Measurements from ENCODE around the gene ZFP14.
A peak's percentile ranks its signal among the peaks of the same experiment; 100 is the strongest.

ZFP14 gene

GRCh38 chr19:36331353-36332228 is 47.4 kb downstream of the ZFP14 start (continued):
- TF ChIP-seq ZSCAN30 (tag by site-specific recombination; IDR thresholded peaks at IDR 0.05) (no peak), ZSCAN4 (tag by site-specific recombination; IDR thresholded peaks at IDR 0.05) (peak; percentile 15; the same call in 1 of the 2 replicates), ZNF324 (tag by site-specific recombination; IDR thresholded peaks at IDR 0.05) (peak; percentile 56; the same call in 1 of the 2 replicates), ZNF561 (tag by site-specific recombination; IDR thresholded peaks at IDR 0.05; ENCODE audit: borderline replicate concordance) (peak; percentile 45; the same call in 1 of the 2 replicates), ZNF600 (tag by site-specific recombination; IDR thresholded peaks at IDR 0.05) (peak; percentile 71), HOXD13 (CRISPR knock-in tag; IDR thresholded peaks at IDR 0.05; ENCODE audit: borderline replicate concordance) (no peak), CTCF (tag by site-specific recombination; IDR thresholded peaks at IDR 0.05) (peak; percentile 66), ZNF169 (tag by site-specific recombination; IDR thresholded peaks at IDR 0.05) (no peak), ZNF768 (tag by site-specific recombination; IDR thresholded peaks at IDR 0.05) (peak; percentile 49; the same call in 1 of the 2 replicates), ZNF692 (tag by site-specific recombination; IDR thresholded peaks at IDR 0.05) (0 out of 2 replicates have a peak, but pooled peaks have one; percentile 28), ZNF529 (tag by site-specific recombination; IDR thresholded peaks at IDR 0.05; ENCODE audit: insufficient replicate concordance) (peak; percentile 51), ZNF391 (tag by site-specific recombination; IDR thresholded peaks at IDR 0.05; ENCODE audit: borderline replicate concordance, low read depth) (0 out of 2 replicates have a peak, but pooled peaks have one; percentile 58), ZNF76 (tag by site-specific recombination; IDR thresholded peaks at IDR 0.05; ENCODE audit: borderline replicate concordance, low read depth) (peak; percentile 94), ZSCAN18 (tag by site-specific recombination; IDR thresholded peaks at IDR 0.05) (no peak), SCRT1 (tag by site-specific recombination; IDR thresholded peaks at IDR 0.05; ENCODE audit: borderline replicate concordance) (peak; percentile 76; the same call in 1 of the 2 replicates), ZEB2 (tag by site-specific recombination; IDR thresholded peaks at IDR 0.05) (peak; percentile 99), BCL11A (tag by site-specific recombination; IDR thresholded peaks at IDR 0.05; ENCODE audit: low read depth) (peak; percentile 87), SP2 (tag by site-specific recombination; IDR thresholded peaks at IDR 0.05) (peak; percentile 95), TRIM28 (IDR thresholded peaks at IDR 0.05; ENCODE audit: borderline replicate concordance, low read length) (peak; percentile 71; the same call in 1 of the 2 replicates), EGR2 (tag by site-specific recombination; IDR thresholded peaks at IDR 0.05; ENCODE audit: low read depth) (peak; percentile 53), ZNF558 (tag by site-specific recombination; IDR thresholded peaks at IDR 0.05) (0 out of 2 replicates have a peak, but pooled peaks have one; percentile 8), ZFHX2 (tag by site-specific recombination; conservative IDR thresholded peaks at IDR 0.05) (peak; percentile 48; the same call in 1 of the 2 replicates), GLIS1 (tag by site-specific recombination; IDR thresholded peaks at IDR 0.05) (peak; percentile 66)
- TF ChIP-seq, protein P1, sequence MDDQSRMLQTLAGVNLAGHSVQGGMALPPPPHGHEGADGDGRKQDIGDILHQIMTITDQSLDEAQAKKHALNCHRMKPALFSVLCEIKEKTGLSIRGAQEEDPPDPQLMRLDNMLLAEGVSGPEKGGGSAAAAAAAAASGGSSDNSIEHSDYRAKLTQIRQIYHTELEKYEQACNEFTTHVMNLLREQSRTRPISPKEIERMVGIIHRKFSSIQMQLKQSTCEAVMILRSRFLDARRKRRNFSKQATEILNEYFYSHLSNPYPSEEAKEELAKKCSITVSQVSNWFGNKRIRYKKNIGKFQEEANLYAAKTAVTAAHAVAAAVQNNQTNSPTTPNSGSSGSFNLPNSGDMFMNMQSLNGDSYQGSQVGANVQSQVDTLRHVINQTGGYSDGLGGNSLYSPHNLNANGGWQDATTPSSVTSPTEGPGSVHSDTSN (CRISPR knock-in tag; IDR thresholded peaks at IDR 0.05) = 0 out of 2 replicates have a peak, but pooled peaks have one; percentile 57
- TF ChIP-seq, protein P2, sequence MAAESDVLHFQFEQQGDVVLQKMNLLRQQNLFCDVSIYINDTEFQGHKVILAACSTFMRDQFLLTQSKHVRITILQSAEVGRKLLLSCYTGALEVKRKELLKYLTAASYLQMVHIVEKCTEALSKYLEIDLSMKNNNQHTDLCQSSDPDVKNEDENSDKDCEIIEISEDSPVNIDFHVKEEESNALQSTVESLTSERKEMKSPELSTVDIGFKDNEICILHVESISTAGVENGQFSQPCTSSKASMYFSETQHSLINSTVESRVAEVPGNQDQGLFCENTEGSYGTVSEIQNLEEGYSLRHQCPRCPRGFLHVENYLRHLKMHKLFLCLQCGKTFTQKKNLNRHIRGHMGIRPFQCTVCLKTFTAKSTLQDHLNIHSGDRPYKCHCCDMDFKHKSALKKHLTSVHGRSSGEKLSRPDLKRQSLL (tag by site-specific recombination; IDR thresholded peaks at IDR 0.05) = peak; percentile 53; the same call in 1 of the 2 replicates
- TF ChIP-seq, protein P3, sequence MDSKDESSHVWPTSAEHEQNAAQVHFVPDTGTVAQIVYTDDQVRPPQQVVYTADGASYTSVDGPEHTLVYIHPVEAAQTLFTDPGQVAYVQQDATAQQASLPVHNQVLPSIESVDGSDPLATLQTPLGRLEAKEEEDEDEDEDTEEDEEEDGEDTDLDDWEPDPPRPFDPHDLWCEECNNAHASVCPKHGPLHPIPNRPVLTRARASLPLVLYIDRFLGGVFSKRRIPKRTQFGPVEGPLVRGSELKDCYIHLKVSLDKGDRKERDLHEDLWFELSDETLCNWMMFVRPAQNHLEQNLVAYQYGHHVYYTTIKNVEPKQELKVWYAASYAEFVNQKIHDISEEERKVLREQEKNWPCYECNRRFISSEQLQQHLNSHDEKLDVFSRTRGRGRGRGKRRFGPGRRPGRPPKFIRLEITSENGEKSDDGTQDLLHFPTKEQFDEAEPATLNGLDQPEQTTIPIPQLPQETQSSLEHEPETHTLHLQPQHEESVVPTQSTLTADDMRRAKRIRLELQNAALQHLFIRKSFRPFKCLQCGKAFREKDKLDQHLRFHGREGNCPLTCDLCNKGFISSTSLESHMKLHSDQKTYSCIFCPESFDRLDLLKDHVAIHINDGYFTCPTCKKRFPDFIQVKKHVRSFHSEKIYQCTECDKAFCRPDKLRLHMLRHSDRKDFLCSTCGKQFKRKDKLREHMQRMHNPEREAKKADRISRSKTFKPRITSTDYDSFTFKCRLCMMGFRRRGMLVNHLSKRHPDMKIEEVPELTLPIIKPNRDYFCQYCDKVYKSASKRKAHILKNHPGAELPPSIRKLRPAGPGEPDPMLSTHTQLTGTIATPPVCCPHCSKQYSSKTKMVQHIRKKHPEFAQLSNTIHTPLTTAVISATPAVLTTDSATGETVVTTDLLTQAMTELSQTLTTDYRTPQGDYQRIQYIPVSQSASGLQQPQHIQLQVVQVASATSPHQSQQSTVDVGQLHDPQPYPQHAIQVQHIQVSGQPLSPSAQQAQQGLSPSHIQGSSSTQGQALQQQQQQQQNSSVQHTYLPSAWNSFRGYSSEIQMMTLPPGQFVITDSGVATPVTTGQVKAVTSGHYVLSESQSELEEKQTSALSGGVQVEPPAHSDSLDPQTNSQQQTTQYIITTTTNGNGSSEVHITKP (tag by site-specific recombination; IDR thresholded peaks at IDR 0.05) = peak; percentile 67
